ENCODE data around the gene STIM1.
A peak's percentile ranks its signal among the peaks of the same experiment; 100 is the strongest.

Gene STIM1

GRCh38 chr11:4138497-4138896 lies 283.0 kb downstream of the STIM1 start (continued):
- TF ChIP-seq TSHZ2 (CRISPR knock-in tag; IDR thresholded peaks at IDR 0.05) (no peak), PPARA (CRISPR knock-in tag; IDR thresholded peaks at IDR 0.05; ENCODE audit: borderline replicate concordance) (no peak)

- ATAC-seq, result no peak
- TF ChIP-seq GLIS3 (CRISPR knock-in tag; IDR thresholded peaks at IDR 0.05) (no peak), PATZ1 (CRISPR knock-in tag; IDR thresholded peaks at IDR 0.05; ENCODE audit: borderline replicate concordance) (no peak), ZFP30 (CRISPR knock-in tag; IDR thresholded peaks at IDR 0.05) (peak; percentile 100)
Measured at GRCh38 chr11:4140067-4140636, 284.7 kb downstream of the STIM1 start.

All from SK-N-SH treated with all-trans-retinoic acid at 6 μM for 48 hours (cell line).